Stimulated activated naive CD8-positive, alpha-beta T cell treated with anti-CD3 and anti-CD28 coated beads, Interleukin-15, Interleukin-2, amounts not matched to agents 100 ng/mL and 50 ng/mL, for 24 hours (primary cell): Measurements from ENCODE around the gene CFH.
"Not testable (repeated sequence)": the region's sequence is repeated elsewhere in the genome, so short reads cannot be mapped to it uniquely, and the experiment has no call there.

ENCODE experiments used
- H3K27ac Mint-ChIP-seq: one replicate; pipeline ENCODE4 v1.8.0; 2021; ENCODE audit warnings: mild to moderate bottlenecking, mixed read lengths
- H3K27me3 Mint-ChIP-seq: one replicate; pipeline ENCODE4 v1.8.0; 2021; ENCODE audit warnings: mixed read lengths
- H3K36me3 Mint-ChIP-seq: one replicate; pipeline ENCODE4 v1.8.0; 2021; ENCODE audit warnings: low read depth, mixed read lengths
- H3K4me1 Mint-ChIP-seq: one replicate; pipeline ENCODE4 v1.8.0; 2021; ENCODE audit warnings: low read depth, mixed read lengths
- H3K4me3 Mint-ChIP-seq: one replicate; pipeline ENCODE4 v1.8.0; 2021; ENCODE audit warnings: mild to moderate bottlenecking, mixed read lengths
- H3K9me3 Mint-ChIP-seq: one replicate; pipeline ENCODE4 v1.8.0; 2021; ENCODE audit warnings: mixed read lengths

The CFH gene

GRCh38 chr1:196685506-196685905 lies 33.7 kb downstream of the CFH start:
- H3K4me1 Mint-ChIP-seq, result no peaks in the 10 kb centered on the region
- no peaks in the 10 kb centered on the region for H3K27me3 Mint-ChIP-seq
- no peak overlapping the region for H3K4me3 Mint-ChIP-seq
- no peak overlapping the region for H3K27ac Mint-ChIP-seq
- no peaks in the 10 kb centered on the region for H3K36me3 Mint-ChIP-seq
- no peaks in the 10 kb centered on the region for H3K9me3 Mint-ChIP-seq

DNA sequence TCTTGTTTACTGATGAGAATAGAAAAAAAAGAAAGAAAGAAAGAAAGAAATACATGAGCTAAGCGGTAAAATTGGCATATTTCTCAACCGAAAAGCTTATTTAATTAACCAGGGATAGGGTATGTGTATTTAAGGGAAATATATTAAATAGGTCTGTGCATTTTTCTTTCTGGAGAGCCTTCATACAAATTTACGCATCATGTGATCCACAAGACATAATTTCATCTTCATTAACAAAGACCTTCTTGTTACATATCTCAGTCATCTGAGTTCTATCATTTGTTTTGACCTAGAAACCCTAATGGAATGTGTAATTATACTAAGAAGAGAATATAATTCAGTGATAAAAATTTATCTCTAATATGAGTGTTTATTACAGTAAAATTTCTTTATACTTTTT lies 37.2 kb downstream of the CFH start:
- H3K9me3 Mint-ChIP-seq, result no peaks in the 10 kb centered on the region
- no peaks in the 10 kb centered on the region for H3K4me1 Mint-ChIP-seq
- no peak overlapping the region for H3K4me3 Mint-ChIP-seq
- H3K27ac Mint-ChIP-seq, result no peak overlapping the region
- H3K36me3 Mint-ChIP-seq, result no peaks in the 10 kb centered on the region
- no peaks in the 10 kb centered on the region for H3K27me3 Mint-ChIP-seq

- no peak overlapping the region for H3K4me3 Mint-ChIP-seq
- H3K27me3 Mint-ChIP-seq, result no peaks in the 10 kb centered on the region
These were observed 38.7 kb downstream of the CFH start for GRCh38 chr1:196690582-196690981.

DNA sequence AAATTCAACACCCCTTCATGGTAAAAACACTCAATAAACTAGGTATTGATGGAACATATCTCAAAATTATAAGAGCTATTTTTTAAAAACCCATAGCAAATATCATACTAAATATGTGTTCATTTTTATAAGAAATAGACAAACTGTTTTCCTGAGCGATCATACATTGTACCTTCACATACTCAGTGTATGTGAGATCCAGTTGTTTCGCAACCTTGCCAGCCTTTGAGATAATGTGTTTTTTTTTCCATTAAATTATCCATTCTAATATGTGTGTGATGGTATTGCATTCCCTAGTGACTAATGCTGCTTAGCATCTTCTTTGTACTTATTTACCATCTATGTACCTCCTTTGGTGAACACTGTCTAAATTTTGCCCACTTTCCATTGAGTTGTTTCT lies 47.1 kb downstream of the CFH start:
- H3K4me3 Mint-ChIP-seq, result no peak overlapping the region
- peaks cover 7% of the 10 kb centered on the region for H3K9me3 Mint-ChIP-seq
- H3K27ac Mint-ChIP-seq, result no peak overlapping the region
- no peaks in the 10 kb centered on the region for H3K27me3 Mint-ChIP-seq
- H3K36me3 Mint-ChIP-seq, result no peaks in the 10 kb centered on the region
- no peaks in the 10 kb centered on the region for H3K4me1 Mint-ChIP-seq

More at GRCh38 chr1:196690582-196690981, 38.7 kb downstream of the CFH start:
- Mint-ChIP-seq H3K4me1 (no peaks in the 10 kb centered on the region), H3K27ac (no peak overlapping the region), H3K9me3 (no peaks in the 10 kb centered on the region), H3K36me3 (no peaks in the 10 kb centered on the region)

- Mint-ChIP-seq H3K4me3 (no peak overlapping the region), H3K9me3 (peaks cover 7% of the 10 kb centered on the region), H3K27ac (no peak overlapping the region), H3K36me3 (no peaks in the 10 kb centered on the region), H3K4me1 (no peaks in the 10 kb centered on the region), H3K27me3 (no peaks in the 10 kb centered on the region)
These were observed 49.3 kb downstream of the CFH start for GRCh38 chr1:196701144-196701543.

- H3K27me3 Mint-ChIP-seq, H3K4me3 Mint-ChIP-seq, H3K36me3 Mint-ChIP-seq, H3K9me3 Mint-ChIP-seq, H3K4me1 Mint-ChIP-seq, H3K27ac Mint-ChIP-seq: not testable (repeated sequence)
These were observed 58.0 kb downstream of the CFH start for GRCh38 chr1:196709892-196710291.

DNA sequence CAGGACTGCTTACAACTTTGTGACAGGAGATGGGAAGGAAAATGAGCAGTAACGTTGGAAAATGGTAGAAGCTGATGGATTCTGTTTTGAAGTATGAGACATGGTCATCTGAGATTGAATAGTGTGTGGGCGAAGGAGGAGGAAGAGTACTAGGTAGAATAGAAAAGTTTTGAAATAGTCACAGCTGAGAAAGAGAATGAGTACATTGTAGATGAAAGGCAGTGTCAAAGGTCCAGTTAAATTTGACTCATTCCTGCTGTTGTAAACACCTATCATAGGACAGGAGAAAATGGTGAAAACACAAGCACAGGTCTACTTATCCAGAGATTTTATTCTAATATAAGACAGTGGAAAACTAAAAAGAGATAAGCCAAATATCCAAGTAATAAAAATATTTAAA lies 66.0 kb downstream of the CFH start:
- Mint-ChIP-seq H3K27me3 (no peaks in the 10 kb centered on the region), H3K27ac (no peak overlapping the region), H3K36me3 (no peaks in the 10 kb centered on the region), H3K4me1 (no peaks in the 10 kb centered on the region), H3K9me3 (no peaks in the 10 kb centered on the region), H3K4me3 (no peak overlapping the region)

- Mint-ChIP-seq H3K4me1 (no peaks in the 10 kb centered on the region), H3K27ac (no peak overlapping the region), H3K36me3 (no peaks in the 10 kb centered on the region), H3K9me3 (no peaks in the 10 kb centered on the region), H3K4me3 (no peak overlapping the region), H3K27me3 (no peaks in the 10 kb centered on the region)
These were observed 71.7 kb downstream of the CFH start for GRCh38 chr1:196723325-196724185.

DNA sequence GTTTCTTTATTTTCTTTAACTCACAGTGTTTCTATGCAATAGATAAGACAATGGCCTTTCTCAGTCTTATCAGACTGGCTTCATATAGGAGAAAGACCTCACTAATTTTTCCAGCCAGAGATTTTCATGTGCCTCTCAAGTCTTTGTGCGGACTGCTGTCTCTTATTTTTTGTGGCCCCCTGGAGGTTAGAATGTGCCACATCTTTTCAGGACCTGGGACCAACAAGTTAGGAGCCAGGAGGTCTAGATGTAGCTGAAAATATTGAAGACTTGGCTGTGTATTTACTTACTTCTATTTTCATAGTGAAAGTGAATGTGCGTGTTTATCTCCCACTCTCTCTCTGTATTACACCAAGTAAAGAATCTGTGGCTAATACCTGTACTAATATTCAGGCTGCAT lies 80.7 kb downstream of the CFH start:
- Mint-ChIP-seq H3K9me3 (peaks cover 8% of the 10 kb centered on the region), H3K36me3 (no peaks in the 10 kb centered on the region), H3K4me3 (no peak overlapping the region), H3K27me3 (peaks cover 3% of the 10 kb centered on the region), H3K27ac (no peak overlapping the region), H3K4me1 (no peaks in the 10 kb centered on the region)

- H3K9me3 Mint-ChIP-seq, result peaks cover 8% of the 10 kb centered on the region
- H3K36me3 Mint-ChIP-seq, result no peaks in the 10 kb centered on the region
- H3K4me1 Mint-ChIP-seq, result no peaks in the 10 kb centered on the region
- H3K4me3 Mint-ChIP-seq, result no peak overlapping the region
- no peak overlapping the region for H3K27ac Mint-ChIP-seq
- peaks cover 3% of the 10 kb centered on the region for H3K27me3 Mint-ChIP-seq
These were observed 81.5 kb downstream of the CFH start for GRCh38 chr1:196733091-196733970.

DNA sequence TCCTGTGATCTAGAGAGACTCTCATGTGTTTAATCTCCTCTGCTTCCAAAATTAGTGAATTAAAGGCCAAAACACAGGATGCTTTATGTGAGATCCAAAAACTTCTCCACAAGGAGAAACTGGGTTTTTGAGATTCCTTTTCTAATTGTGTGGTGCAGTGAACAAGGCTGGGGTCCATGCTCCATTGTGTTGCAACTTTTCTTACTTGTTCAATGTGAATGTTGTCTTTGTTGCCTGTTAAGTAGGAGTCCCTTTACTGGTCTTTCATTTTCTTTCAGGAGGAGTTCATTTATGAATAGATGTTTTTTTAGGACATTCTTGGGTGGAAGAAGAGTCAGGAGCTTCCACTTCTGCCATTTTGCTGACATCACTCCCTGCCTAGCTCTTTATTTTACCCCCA lies 82.2 kb downstream of the CFH start:
- peaks cover 3% of the 10 kb centered on the region for H3K27me3 Mint-ChIP-seq
- H3K36me3 Mint-ChIP-seq, result no peaks in the 10 kb centered on the region
- no peaks in the 10 kb centered on the region for H3K4me1 Mint-ChIP-seq
- no peak overlapping the region for H3K27ac Mint-ChIP-seq
- no peak overlapping the region for H3K4me3 Mint-ChIP-seq
- peaks cover 8% of the 10 kb centered on the region for H3K9me3 Mint-ChIP-seq

- no peak overlapping the region for H3K4me3 Mint-ChIP-seq
- H3K27me3 Mint-ChIP-seq, result peaks cover 3% of the 10 kb centered on the region
- no peaks in the 10 kb centered on the region for H3K4me1 Mint-ChIP-seq
- peaks cover 8% of the 10 kb centered on the region for H3K9me3 Mint-ChIP-seq
- H3K27ac Mint-ChIP-seq, result no peak overlapping the region
- no peaks in the 10 kb centered on the region for H3K36me3 Mint-ChIP-seq
These were observed 82.6 kb downstream of the CFH start for GRCh38 chr1:196734460-196734859.

DNA sequence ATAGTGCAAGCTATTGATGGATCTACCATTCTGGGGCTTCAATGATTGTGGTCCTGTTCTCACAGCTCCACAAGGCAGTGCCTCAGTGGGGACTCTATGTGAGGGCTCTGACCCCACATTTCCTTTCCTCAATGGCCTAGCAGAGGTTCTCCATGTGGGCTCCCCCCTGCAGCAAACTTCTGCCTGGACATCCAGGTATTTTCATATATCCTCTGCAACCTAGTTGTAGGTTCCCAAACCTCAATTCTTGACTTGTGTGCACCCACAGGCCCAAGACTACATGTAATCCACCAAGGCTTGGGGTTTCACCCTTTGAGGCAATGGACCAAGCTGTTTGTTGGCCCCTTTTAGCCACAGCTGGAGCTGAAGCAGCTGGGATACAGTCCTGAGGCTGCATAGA lies 86.9 kb downstream of the CFH start:
- Mint-ChIP-seq H3K36me3 (no peaks in the 10 kb centered on the region), H3K27me3 (no peaks in the 10 kb centered on the region), H3K4me3 (no peak overlapping the region), H3K9me3 (peaks cover 7% of the 10 kb centered on the region), H3K4me1 (no peaks in the 10 kb centered on the region), H3K27ac (no peak overlapping the region)

DNA sequence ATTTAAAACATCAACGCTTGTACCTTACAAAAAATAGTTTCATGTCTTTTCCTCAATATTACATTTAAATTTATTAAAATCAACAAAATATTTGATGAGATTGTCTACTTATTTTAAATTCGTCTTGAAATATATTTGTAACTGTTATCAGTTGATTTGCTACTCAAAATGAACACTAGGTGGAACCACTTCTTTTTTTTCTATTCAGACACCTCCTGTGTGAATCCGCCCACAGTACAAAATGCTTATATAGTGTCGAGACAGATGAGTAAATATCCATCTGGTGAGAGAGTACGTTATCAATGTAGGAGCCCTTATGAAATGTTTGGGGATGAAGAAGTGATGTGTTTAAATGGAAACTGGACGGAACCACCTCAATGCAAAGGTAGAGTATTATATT lies 91.4 kb downstream of the CFH start:
- H3K36me3 Mint-ChIP-seq, H3K27ac Mint-ChIP-seq, H3K4me3 Mint-ChIP-seq, H3K4me1 Mint-ChIP-seq, H3K9me3 Mint-ChIP-seq, H3K27me3 Mint-ChIP-seq: not testable (repeated sequence)

- H3K27me3 Mint-ChIP-seq, result not testable (repeated sequence)
These were observed 113.3 kb downstream of the CFH start for GRCh38 chr1:196765019-196765740.

More at GRCh38 chr1:196765019-196765740, 113.3 kb downstream of the CFH start:
- H3K9me3 Mint-ChIP-seq, H3K4me1 Mint-ChIP-seq, H3K27ac Mint-ChIP-seq, H3K36me3 Mint-ChIP-seq, H3K4me3 Mint-ChIP-seq: not testable (repeated sequence)
